Mammary epithelial cell (primary cell): Measurements from ENCODE around the gene BPIFB1.

ENCODE experiments used
- CTCF ChIP-seq, 2 donors: IDR thresholded peaks in 1 of 2; conservative IDR thresholded peaks in 1 of 2; 2 replicates each; pipeline ENCODE4 v1.5.1; 2011 to 2012; ENCODE audit warnings: inconsistent platforms in 2 of 2, low read length in 2 of 2, mild to moderate bottlenecking in 2 of 2, control low read depth in 1 of 2, low read depth in 1 of 2; ENCODE audit not compliant: insufficient read depth in 1 of 2; ENCODE audit errors: extremely low read depth in 1 of 2
- EZH2 ChIP-seq: IDR thresholded peaks from 2 replicates; pipeline ENCODE4 v1.6.1; 2012; ENCODE audit warnings: low read length, inconsistent platforms, borderline replicate concordance

GRCh38 chr20:33298391-33298790, 15.4 kb downstream of the BPIFB1 start:
- TF ChIP-seq CTCF (conservative IDR thresholded peaks at IDR 0.05 in 1 of 2, IDR thresholded peaks at IDR 0.05 in 1 of 2; ENCODE audit: extremely low read depth in 1 of 2, insufficient read depth in 1 of 2, low read depth in 1 of 2, low read length in 2 of 2) (no peak), EZH2 (no peak)
